Fibroblast of lung (primary cell): ENCODE results near the gene ACP1.

Experiments used
- EZH2 ChIP-seq: IDR thresholded peaks from 2 replicates; pipeline ENCODE4 v1.5.1; 2012; ENCODE audit warnings: low read length, control low read depth, mild to moderate bottlenecking; ENCODE audit errors: missing control alignments
- TF ChIP-seq, protein P1 (sequence below), 2 donors: IDR thresholded peaks in 1 of 2; conservative IDR thresholded peaks in 1 of 2; 1 replicate in 1 of 2; 2 replicates in 1 of 2; pipeline ENCODE4 v1.5.1; 2011 to 2012; ENCODE audit warnings: low read length in 2 of 2, control low read depth in 1 of 2, inconsistent platforms in 1 of 2, low read depth in 1 of 2, mild to moderate bottlenecking in 1 of 2

DNA sequence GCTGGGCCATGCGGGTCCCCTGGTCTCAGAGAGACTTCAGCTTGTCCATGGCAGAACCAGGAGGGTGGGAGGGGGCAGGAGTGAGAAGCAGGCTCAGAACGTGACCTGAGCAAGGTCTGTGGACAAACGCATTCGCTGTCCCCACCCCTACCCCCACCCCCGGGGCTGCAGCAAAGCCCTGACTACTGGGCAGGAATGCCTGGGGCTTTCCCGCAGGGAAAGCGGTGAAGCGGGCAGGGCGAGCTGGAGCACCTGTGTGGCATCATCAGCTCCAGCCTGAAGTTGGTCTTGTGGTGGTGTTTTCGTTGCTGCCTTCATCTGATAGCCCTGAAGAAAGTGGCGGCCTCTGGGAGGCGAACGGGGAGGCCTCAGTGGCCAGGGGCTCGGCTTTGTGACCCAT lies 49.2 kb downstream of the ACP1 start:
- TF ChIP-seq, protein P1, sequence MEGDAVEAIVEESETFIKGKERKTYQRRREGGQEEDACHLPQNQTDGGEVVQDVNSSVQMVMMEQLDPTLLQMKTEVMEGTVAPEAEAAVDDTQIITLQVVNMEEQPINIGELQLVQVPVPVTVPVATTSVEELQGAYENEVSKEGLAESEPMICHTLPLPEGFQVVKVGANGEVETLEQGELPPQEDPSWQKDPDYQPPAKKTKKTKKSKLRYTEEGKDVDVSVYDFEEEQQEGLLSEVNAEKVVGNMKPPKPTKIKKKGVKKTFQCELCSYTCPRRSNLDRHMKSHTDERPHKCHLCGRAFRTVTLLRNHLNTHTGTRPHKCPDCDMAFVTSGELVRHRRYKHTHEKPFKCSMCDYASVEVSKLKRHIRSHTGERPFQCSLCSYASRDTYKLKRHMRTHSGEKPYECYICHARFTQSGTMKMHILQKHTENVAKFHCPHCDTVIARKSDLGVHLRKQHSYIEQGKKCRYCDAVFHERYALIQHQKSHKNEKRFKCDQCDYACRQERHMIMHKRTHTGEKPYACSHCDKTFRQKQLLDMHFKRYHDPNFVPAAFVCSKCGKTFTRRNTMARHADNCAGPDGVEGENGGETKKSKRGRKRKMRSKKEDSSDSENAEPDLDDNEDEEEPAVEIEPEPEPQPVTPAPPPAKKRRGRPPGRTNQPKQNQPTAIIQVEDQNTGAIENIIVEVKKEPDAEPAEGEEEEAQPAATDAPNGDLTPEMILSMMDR (conservative IDR thresholded peaks at IDR 0.05 in 1 of 2, IDR thresholded peaks at IDR 0.05 in 1 of 2; ENCODE audit: low read depth in 1 of 2, low read length in 2 of 2), result no peak
- TF ChIP-seq EZH2, result no peak
